B cell (primary cell): ENCODE data around the gene TCEA3.

Source experiments
- EZH2 ChIP-seq: IDR thresholded peaks from 2 replicates; pipeline ENCODE4 v1.6.1; 2012; ENCODE audit warnings: borderline replicate concordance, low read depth, mild to moderate bottlenecking, moderate library complexity, low read length; ENCODE audit not compliant: insufficient read depth, poor library complexity, severe bottlenecking
- TF ChIP-seq, protein P1 (sequence below): fragments of 200-600 bp; IDR thresholded peaks from one replicate; pipeline ENCODE4 v1.8.0; 2022; ENCODE audit warnings: antibody characterized with exemption, mild to moderate bottlenecking

GRCh38 chr1:23356471-23357137 is 67.9 kb downstream of the TCEA3 start:
- TF ChIP-seq, protein P1, sequence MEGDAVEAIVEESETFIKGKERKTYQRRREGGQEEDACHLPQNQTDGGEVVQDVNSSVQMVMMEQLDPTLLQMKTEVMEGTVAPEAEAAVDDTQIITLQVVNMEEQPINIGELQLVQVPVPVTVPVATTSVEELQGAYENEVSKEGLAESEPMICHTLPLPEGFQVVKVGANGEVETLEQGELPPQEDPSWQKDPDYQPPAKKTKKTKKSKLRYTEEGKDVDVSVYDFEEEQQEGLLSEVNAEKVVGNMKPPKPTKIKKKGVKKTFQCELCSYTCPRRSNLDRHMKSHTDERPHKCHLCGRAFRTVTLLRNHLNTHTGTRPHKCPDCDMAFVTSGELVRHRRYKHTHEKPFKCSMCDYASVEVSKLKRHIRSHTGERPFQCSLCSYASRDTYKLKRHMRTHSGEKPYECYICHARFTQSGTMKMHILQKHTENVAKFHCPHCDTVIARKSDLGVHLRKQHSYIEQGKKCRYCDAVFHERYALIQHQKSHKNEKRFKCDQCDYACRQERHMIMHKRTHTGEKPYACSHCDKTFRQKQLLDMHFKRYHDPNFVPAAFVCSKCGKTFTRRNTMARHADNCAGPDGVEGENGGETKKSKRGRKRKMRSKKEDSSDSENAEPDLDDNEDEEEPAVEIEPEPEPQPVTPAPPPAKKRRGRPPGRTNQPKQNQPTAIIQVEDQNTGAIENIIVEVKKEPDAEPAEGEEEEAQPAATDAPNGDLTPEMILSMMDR, result no peak
- TF ChIP-seq EZH2, result no peak
